Ovary (tissue), 3 donors: Measurements from ENCODE around the gene SIL1.

Source experiments
- EP300 ChIP-seq: sonication (generic); formaldehyde crosslinking; IDR thresholded peaks from one replicate; pipeline ENCODE4 v1.6.1; 2017; ENCODE audit warnings: antibody characterized with exemption
- POLR2A ChIP-seq: fragments of 450-650 bp; IDR thresholded peaks from one replicate; pipeline ENCODE4 v1.6.1; 2017; ENCODE audit warnings: antibody characterized with exemption, mild to moderate bottlenecking, moderate library complexity
- TF ChIP-seq, protein P1 (sequence below), 3 donors: fragments of 450-650 bp in 2 of 3; fragments of 200-600 bp in 1 of 3; IDR thresholded peaks; one replicate each; pipeline versions ENCODE4 v1.5.1 to v1.8.0; 2016 to 2022; ENCODE audit warnings: antibody characterized with exemption in 3 of 3, mild to moderate bottlenecking in 1 of 3
- donor health status: DM: no; HTN: no; CAD: no.

DNA sequence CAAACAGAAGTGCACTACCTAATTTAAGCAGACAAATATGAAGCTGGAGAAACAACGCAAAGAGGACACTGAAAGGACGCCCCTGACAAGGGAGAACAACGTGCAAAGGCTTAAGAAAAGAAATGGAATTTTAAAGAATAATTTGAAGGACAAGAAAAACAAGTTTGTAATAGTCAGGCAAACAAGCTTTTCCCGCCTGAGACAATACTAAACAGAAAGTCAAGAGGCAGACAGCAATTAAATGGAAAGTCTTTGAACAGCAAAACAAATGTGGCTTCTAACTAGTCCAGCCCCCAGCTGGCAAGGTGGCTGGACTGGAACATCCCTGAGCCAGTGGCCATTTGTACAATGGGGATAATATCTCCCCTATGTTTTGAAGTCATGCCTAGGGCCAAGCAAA lies 63.3 kb downstream of the SIL1 start:
- TF ChIP-seq, protein P1, sequence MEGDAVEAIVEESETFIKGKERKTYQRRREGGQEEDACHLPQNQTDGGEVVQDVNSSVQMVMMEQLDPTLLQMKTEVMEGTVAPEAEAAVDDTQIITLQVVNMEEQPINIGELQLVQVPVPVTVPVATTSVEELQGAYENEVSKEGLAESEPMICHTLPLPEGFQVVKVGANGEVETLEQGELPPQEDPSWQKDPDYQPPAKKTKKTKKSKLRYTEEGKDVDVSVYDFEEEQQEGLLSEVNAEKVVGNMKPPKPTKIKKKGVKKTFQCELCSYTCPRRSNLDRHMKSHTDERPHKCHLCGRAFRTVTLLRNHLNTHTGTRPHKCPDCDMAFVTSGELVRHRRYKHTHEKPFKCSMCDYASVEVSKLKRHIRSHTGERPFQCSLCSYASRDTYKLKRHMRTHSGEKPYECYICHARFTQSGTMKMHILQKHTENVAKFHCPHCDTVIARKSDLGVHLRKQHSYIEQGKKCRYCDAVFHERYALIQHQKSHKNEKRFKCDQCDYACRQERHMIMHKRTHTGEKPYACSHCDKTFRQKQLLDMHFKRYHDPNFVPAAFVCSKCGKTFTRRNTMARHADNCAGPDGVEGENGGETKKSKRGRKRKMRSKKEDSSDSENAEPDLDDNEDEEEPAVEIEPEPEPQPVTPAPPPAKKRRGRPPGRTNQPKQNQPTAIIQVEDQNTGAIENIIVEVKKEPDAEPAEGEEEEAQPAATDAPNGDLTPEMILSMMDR (IDR thresholded peaks at IDR 0.05): no peak
- TF ChIP-seq POLR2A: no peak
- no peak for TF ChIP-seq EP300
